GM21447 (cell line): ENCODE data around the gene PKP4.
"Not testable (repeated sequence)": the region's sequence is repeated elsewhere in the genome, so short reads cannot be mapped to it uniquely, and the experiment has no call there.

Experiments used
- ATAC-seq: cut with Tn5 transposase; IDR thresholded peaks from one replicate; pipeline ENCODE4 v1.9.1; 2021; ENCODE audit not compliant: unreplicated experiment

Gene PKP4

GRCh38 chr2:158671360-158672245 is 214.9 kb downstream of the PKP4 start:
- ATAC-seq, result no peak

- ATAC-seq, result no peak
These were observed 219.5 kb downstream of the PKP4 start for GRCh38 chr2:158676295-158676694.

- ATAC-seq, result no peak
These were observed 219.9 kb downstream of the PKP4 start for GRCh38 chr2:158676696-158677095.

GRCh38 chr2:158677542-158677941 is 220.8 kb downstream of the PKP4 start:
- ATAC-seq, result no peak

GRCh38 chr2:158681816-158682215 is 225.1 kb downstream of the PKP4 start:
- ATAC-seq, result no peak

GRCh38 chr2:158685646-158686045 is 228.9 kb downstream of the PKP4 start:
- no peak for ATAC-seq

- ATAC-seq, result no peak
These were observed 229.5 kb downstream of the PKP4 start for GRCh38 chr2:158686210-158686691.

GRCh38 chr2:158687315-158687714 is 230.6 kb downstream of the PKP4 start:
- no peak for ATAC-seq

GRCh38 chr2:158688721-158689120 is 232.0 kb downstream of the PKP4 start:
- ATAC-seq, result no peak

- ATAC-seq, result no peak
These were observed 232.6 kb downstream of the PKP4 start for GRCh38 chr2:158689391-158689790.

GRCh38 chr2:158690823-158691222 is 234.1 kb downstream of the PKP4 start:
- no peak for ATAC-seq

- no peak for ATAC-seq
These were observed 234.9 kb downstream of the PKP4 start for GRCh38 chr2:158691619-158692018.

GRCh38 chr2:158692372-158693103 is 235.8 kb downstream of the PKP4 start:
- ATAC-seq, result no peak

- no peak for ATAC-seq
These were observed 236.7 kb downstream of the PKP4 start for GRCh38 chr2:158693476-158693875.

GRCh38 chr2:158695305-158695704 is 238.6 kb downstream of the PKP4 start:
- ATAC-seq, result no peak

GRCh38 chr2:158695744-158696143 is 239.0 kb downstream of the PKP4 start:
- ATAC-seq, result not testable (repeated sequence)

- no peak for ATAC-seq
These were observed 242.6 kb downstream of the PKP4 start for GRCh38 chr2:158699323-158699722.

- ATAC-seq, result no peak
These were observed 244.3 kb downstream of the PKP4 start for GRCh38 chr2:158701101-158701500.

GRCh38 chr2:158702740-158703139 is 246.0 kb downstream of the PKP4 start:
- ATAC-seq, result no peak

GRCh38 chr2:158704724-158705465 is 248.1 kb downstream of the PKP4 start:
- not testable (repeated sequence) for ATAC-seq

GRCh38 chr2:158712791-158713522 is 256.2 kb downstream of the PKP4 start:
- ATAC-seq, result no peak
